Measurements from ENCODE around the gene HERPUD1. TPM values are rescaled to one million over a fixed set of nuclear protein-coding genes. Genes with fewer than 3 reads are reported as not detected.

Gene HERPUD1
- total RNA-seq, 1 donor from 2014 or later = 32.9 TPM

GRCh38 chr16:56927471-56927870 is 4.5 kb upstream of the HERPUD1 start:
- DNase-seq (ENCODE audit: low read depth, low spot score) = no peak
- Mint-ChIP-seq H3K4me1 (peaks cover 11% of the 10 kb centered on the region), H3K9me3 (no peaks in the 10 kb centered on the region), H3K4me3 (no peak overlapping the region), H3K27me3 (ENCODE audit: low read depth) (no peaks in the 10 kb centered on the region), H3K36me3 (ENCODE audit: low read depth) (no peaks in the 10 kb centered on the region), H3K27ac (ENCODE audit: unreplicated experiment) (no peak overlapping the region)
- no peak for TF ChIP-seq CTCF (conservative IDR thresholded peaks at IDR 0.05)

- Mint-ChIP-seq H3K9me3 (no peaks in the 10 kb centered on the region), H3K4me3 (no peak overlapping the region), H3K36me3 (ENCODE audit: low read depth) (no peaks in the 10 kb centered on the region), H3K4me1 (peaks cover 29% of the 10 kb centered on the region), H3K27me3 (ENCODE audit: low read depth) (no peaks in the 10 kb centered on the region), H3K27ac (ENCODE audit: unreplicated experiment) (no peak overlapping the region)
- no peak for TF ChIP-seq CTCF (conservative IDR thresholded peaks at IDR 0.05)
- no peak for DNase-seq (ENCODE audit: low read depth, low spot score)
Measured at GRCh38 chr16:56929639-56930038, 2.3 kb upstream of the HERPUD1 start.

- no peak for DNase-seq (ENCODE audit: low read depth, low spot score)
Measured at GRCh38 chr16:56930486-56931270, 1.3 kb upstream of the HERPUD1 start.

GRCh38 chr16:56931271-56931891 is 561 bp upstream of the HERPUD1 start:
- no peak for TF ChIP-seq CTCF (conservative IDR thresholded peaks at IDR 0.05)
- Mint-ChIP-seq H3K36me3 (ENCODE audit: low read depth) (no peaks in the 10 kb centered on the region), H3K27me3 (ENCODE audit: low read depth) (no peaks in the 10 kb centered on the region), H3K9me3 (no peaks in the 10 kb centered on the region), H3K4me1 (peaks cover 40% of the 10 kb centered on the region), H3K4me3 (peak overlapping the region; percentile 87), H3K27ac (ENCODE audit: unreplicated experiment) (peak overlapping the region; percentile 99)
- no peak for DNase-seq (ENCODE audit: low read depth, low spot score)

More at GRCh38 chr16:56930486-56931270, 1.3 kb upstream of the HERPUD1 start:
- Mint-ChIP-seq H3K9me3 (no peaks in the 10 kb centered on the region), H3K4me3 (peak overlapping the region; percentile 87), H3K27me3 (ENCODE audit: low read depth) (no peaks in the 10 kb centered on the region), H3K27ac (ENCODE audit: unreplicated experiment) (peak overlapping the region; percentile 99), H3K36me3 (ENCODE audit: low read depth) (no peaks in the 10 kb centered on the region), H3K4me1 (peaks cover 38% of the 10 kb centered on the region)
- no peak for TF ChIP-seq CTCF (conservative IDR thresholded peaks at IDR 0.05)

GRCh38 chr16:56932721-56933619 is 1.0 kb downstream of the HERPUD1 start:
- DNase-seq (ENCODE audit: low read depth, low spot score) = peak; percentile 40
- Mint-ChIP-seq H3K27me3 (ENCODE audit: low read depth) (no peaks in the 10 kb centered on the region), H3K9me3 (no peaks in the 10 kb centered on the region), H3K4me3 (peak overlapping the region; percentile 95), H3K4me1 (peaks cover 52% of the 10 kb centered on the region), H3K36me3 (ENCODE audit: low read depth) (peaks cover 2% of the 10 kb centered on the region), H3K27ac (ENCODE audit: unreplicated experiment) (peak overlapping the region; percentile 95)
- no peak for TF ChIP-seq CTCF (conservative IDR thresholded peaks at IDR 0.05)
